HUDEP-2 (cell line): ENCODE results near the gene CMC2.

ENCODE experiments used
- DNase-seq, 76 experiments: peaks; one replicate each; lab custom pipeline; 2025; ENCODE audit not compliant: unreplicated experiment in 76 of 76; lab: John Stamatoyannopoulos, UW

Gene CMC2

GRCh38 chr16:81003610-81004460 lies 2.9 kb downstream of the CMC2 start:
- no peak for DNase-seq

DNA sequence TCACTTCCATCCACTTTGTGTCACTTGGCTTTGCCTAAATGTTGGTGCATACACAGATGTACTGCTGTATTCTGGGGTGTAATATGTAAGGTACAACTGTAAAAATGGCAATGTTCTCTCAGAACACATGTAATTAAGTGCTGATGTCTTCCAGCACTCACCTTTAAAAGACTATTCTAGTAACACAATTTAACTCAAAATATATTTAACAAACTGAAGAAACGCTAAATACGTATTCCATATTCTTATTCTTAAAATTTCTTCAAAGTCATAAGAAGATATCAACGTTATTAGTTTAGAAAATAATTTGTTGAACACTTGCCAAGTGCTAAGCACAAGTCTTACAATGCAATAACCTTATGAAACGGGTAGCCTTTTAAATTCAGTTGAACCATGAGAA lies 3.6 kb downstream of the CMC2 start:
- DNase-seq = no peak

DNA sequence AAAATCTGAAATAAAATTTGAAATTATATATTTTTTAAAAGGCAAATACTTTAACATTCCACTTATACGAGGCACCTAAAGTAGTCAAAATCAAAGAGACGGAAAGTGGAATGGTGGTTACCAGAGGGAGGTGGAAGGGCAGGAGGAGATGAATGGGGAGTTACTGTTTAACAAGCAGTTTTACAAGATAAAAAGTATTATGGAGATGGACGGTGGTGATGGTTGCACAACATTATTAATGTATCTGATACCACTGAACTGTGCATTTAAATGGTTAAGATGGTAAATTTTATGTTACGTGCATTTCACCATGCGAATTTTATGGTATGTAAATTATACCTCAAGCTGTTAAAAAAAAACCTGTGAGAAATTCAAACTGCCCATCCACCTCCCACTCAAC lies 5.4 kb downstream of the CMC2 start:
- no peak for DNase-seq

DNA sequence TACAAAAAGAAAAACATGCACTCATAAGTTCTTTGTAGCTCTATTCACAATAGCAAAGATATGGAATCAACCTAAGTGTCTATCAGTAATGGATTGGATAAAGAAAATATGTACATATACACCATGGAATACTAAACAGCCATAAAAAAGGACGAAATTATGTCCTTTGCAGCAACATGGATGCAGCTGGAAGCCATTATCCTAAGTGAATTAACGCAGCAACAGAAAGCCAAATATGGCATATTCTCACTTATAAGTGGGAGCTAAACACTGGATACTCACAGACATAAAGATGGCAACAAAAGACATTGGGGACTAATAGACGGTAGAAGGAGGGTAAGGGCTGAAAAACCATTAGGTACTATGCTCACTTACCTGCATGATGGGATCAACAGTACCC lies 5.8 kb downstream of the CMC2 start:
- DNase-seq = no peak

- DNase-seq = no peak
Measured at GRCh38 chr16:80997964-80998620, 8.6 kb downstream of the CMC2 start.

DNA sequence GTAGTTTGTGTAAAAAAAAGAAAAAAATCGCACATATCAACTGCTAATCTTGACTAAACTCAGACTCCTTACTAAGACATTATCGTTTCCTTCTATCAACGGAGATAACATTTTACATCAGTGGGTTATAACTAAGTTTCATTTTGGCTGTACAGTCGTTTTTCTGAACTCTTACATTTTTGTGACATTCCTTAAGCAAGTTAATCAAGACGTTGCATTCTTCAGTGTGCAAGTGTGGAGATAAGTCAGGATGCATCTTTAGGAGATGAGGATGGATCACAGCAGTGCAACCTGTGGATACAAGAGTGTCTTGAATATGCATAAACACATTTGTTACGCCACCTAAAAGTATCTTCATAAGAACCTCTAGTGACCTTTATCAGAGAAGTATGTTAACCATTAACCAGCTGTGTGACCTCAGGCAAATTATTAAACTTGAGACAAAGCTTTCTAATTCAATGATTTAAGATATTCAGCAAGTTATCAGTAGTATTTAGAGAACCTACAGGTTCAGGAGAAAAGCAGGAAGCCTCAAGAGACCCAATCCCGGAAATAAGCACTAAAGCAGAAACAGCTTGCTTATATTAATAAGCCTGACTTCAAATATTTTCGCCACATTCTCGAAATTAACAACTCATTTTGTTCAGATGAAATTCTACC lies 9.4 kb downstream of the CMC2 start:
- DNase-seq = peak in 1 of 76 experiments; percentile 2

- no peak for DNase-seq
Measured at GRCh38 chr16:80996688-80997138, 10.0 kb downstream of the CMC2 start.

- DNase-seq = no peak
Measured at GRCh38 chr16:80994451-80994850, 12.2 kb downstream of the CMC2 start.

DNA sequence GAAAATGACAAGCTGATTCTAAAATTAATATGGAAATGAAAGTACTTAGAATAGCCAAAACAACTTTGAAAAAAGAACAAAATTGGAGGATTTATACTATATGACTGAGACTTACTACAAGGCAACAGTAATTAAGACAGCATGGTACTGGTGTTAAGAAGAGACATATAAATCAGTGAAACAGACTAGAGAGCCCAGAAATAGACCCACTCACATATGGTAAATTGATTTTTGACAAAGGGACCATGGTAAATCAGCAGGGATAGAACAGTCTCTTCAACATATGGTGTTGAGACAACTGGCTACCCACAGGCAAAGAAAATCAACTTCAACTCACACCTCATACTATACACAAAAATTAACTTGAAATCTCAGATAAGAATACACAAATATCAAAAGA lies 12.9 kb downstream of the CMC2 start:
- DNase-seq = no peak

DNA sequence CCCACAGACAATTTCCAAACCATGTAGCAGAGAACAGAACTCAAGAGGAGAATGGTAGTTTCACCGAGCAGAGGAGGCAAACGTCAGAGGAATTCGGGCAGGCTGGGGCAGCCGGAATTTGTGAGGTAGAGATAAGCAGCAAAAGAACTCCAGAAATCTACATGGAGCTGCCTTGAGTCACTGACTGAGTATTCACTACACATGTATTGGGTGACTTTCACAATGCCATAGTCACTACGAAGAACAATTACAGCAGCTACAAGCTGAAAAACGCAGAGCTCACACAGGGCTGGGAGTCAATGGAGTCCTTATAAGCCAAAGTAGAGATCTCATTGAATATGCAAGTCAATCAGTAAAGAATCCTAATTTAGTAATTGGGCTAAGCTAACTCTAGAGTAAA lies 13.4 kb downstream of the CMC2 start:
- DNase-seq = peak in 11 of 76 experiments; percentile 4 to 32 (median 13)

- no peak for DNase-seq
Measured at GRCh38 chr16:80992676-80993293, 13.9 kb downstream of the CMC2 start.

DNA sequence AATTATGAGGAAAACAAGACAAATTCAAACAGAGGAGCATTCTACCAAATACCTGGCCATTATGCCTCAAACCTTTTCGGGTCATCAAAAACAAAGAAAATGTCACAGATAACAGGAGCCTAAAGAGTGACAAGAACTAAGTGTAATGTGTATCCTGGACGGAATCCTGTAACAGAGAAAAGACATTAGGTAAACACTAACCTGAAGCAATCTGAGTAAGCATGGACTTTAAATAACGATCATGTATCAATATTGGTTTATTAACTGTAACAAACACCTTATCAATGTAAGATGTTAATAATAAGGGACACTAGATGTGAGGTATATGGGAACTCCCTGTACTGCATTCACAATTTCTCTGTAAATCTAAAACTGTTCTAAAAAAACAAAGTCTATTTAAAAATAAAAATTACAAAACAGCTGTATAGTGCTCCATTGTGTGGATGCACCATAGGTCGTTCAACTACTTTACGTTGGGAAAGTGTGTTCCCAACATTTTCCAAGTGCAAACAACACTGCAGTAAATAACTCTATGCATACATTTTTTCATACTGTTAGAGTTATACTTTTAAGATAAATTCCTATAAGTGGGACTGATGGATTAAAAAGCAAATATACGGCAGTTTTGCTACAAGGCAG lies 14.8 kb downstream of the CMC2 start:
- no peak for DNase-seq

DNA sequence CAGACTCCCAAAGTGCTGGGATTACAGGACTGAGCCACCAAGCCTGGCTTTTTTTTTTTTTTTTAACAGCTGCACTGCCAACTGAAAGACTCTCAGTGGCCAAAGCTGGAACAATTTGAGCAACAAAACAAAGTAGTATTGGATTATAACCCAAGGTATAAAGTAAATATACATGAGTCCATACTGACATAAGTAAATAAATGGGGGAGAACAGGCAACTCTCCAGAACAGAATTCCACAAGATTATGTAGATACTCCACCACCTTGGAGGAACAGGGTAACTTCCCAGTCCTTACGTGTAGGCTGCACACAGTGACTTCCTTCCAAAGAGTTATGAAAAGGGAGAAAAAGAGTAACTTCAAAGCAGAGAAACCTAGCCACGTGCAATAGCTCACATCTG lies 15.7 kb downstream of the CMC2 start:
- DNase-seq = no peak

GRCh38 chr16:80990577-80990976 lies 16.1 kb downstream of the CMC2 start:
- no peak for DNase-seq

GRCh38 chr16:80989801-80990200 lies 16.9 kb downstream of the CMC2 start:
- DNase-seq = no peak

- DNase-seq = no peak
Measured at GRCh38 chr16:80988756-80989155, 17.9 kb downstream of the CMC2 start.

DNA sequence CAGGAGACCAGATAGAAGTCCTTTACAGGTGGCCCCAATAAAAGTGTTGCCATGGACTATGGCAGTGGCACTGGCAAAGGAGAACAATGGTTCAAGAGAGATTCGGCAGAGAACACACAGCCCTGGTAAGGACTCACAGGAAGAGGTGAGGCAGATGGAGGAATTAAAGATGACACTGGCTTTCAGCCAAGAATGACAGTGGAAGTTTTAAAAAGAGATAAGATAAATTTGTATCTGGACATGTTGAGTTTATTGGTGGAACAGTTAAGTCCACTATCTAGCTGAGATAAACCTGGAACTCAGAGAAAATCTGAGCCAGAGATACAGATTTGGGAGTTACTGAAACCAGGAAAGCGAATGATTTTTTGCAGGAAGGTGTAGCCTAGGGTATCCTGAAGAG lies 20.1 kb downstream of the CMC2 start:
- peak in 9 of 76 experiments; percentile 3 to 34 (median 25) for DNase-seq

GRCh38 chr16:80985611-80986010 lies 21.1 kb downstream of the CMC2 start:
- DNase-seq = no peak

DNA sequence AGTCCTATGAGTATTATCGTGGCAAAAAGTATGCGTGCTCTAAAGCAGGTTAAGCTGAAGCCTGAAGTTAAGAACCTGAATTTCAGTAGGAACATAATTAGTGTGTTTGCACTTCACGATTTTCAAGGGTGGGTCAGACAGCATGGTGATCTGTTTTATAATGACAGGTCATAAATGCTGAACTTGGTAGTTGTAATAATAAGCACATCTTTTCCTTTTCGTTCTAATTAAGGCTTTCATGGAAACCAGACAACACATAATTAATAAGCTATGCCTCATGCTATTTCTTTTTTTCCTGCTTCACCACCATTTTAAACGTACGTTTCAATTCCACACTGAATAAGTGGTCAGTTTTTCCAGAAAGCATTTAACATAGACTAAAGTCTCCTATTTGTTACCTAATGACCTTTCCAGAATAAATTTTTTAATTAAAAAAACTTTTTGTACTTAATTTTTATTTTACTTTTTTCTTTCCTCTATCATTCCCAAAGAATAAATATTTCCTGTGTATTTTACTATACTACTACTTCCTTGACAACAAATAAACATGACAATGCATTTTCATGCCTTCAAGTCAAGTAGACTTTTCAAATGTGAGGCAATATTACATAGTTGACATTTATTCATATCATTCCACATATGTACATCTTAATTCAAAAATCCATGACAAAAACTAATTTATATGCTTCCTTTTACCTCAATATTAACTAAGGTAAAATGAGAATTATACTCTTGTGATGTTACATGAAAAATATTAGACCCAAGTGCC lies 22.4 kb downstream of the CMC2 start:
- no peak for DNase-seq

DNA sequence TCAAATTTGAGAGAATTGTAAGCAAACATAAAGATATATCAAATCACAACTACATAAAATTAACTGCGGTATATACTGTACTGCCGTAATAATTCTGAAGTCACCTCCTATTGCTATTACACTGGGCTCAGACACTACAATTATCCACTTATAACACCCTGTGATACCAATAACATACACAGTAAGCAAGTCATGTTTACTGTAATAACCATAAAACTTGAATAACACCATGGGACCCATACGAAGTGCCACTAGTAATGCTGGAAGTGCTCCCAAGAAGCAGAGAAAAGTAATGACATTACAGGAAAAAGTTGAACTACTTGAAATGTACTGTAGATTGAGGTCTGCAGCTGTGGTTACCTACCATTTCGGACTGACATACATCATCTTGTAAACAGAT lies 24.0 kb downstream of the CMC2 start:
- no peak for DNase-seq
